GM12873 (cell line): ENCODE measurements around the gene SPTBN5.

ENCODE experiments used
- TF ChIP-seq, protein P1 (sequence below): IDR thresholded peaks from 2 replicates; pipeline ENCODE4 v1.5.1; 2012; ENCODE audit warnings: low read depth, mild to moderate bottlenecking, moderate library complexity, low read length, control low read depth; ENCODE audit not compliant: insufficient read depth; ENCODE audit errors: missing control alignments

The SPTBN5 gene

DNA sequence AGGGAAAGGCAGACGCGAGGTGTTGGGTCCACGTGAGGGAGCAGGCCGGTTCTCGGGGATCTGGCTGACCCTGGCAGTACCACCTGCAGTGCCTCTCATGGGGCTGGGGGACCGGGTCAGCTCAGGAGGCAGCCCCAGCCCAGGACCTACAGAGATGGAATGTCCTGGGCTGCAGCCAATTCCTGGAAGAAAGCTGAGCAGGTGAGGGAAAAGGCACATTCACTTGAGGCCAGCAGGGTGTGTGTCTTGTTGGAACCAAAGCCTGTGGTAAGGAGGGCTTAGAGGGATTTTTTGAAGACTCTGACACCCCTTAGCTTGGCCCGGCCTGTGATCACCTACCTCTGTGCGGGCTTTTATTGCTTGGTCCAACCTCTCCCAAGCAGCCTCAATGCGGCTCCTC, 39.4 kb downstream of the SPTBN5 start:
- TF ChIP-seq, protein P1, sequence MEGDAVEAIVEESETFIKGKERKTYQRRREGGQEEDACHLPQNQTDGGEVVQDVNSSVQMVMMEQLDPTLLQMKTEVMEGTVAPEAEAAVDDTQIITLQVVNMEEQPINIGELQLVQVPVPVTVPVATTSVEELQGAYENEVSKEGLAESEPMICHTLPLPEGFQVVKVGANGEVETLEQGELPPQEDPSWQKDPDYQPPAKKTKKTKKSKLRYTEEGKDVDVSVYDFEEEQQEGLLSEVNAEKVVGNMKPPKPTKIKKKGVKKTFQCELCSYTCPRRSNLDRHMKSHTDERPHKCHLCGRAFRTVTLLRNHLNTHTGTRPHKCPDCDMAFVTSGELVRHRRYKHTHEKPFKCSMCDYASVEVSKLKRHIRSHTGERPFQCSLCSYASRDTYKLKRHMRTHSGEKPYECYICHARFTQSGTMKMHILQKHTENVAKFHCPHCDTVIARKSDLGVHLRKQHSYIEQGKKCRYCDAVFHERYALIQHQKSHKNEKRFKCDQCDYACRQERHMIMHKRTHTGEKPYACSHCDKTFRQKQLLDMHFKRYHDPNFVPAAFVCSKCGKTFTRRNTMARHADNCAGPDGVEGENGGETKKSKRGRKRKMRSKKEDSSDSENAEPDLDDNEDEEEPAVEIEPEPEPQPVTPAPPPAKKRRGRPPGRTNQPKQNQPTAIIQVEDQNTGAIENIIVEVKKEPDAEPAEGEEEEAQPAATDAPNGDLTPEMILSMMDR, result no peak

DNA sequence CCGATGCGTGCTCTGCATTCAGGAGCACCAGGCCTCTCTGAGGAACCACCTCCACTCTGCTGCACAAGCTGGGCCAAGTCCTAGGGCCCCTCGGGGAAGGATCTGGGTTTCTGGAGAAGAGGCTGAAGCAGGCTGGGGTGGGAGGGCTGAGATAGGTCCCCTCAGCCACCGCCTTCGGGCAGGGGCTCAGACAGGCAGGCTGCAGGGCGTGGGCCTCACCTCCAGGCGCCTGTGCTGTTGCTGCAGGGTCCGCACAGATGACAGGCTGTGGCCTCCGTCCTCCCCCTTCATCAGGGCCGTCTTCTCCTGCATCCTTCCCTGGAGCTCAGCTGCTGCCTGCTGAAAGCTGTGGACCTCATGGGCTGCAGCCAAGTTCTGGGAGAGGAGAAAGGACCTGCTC, 40.0 kb downstream of the SPTBN5 start:
- TF ChIP-seq, protein P1, result no peak

DNA sequence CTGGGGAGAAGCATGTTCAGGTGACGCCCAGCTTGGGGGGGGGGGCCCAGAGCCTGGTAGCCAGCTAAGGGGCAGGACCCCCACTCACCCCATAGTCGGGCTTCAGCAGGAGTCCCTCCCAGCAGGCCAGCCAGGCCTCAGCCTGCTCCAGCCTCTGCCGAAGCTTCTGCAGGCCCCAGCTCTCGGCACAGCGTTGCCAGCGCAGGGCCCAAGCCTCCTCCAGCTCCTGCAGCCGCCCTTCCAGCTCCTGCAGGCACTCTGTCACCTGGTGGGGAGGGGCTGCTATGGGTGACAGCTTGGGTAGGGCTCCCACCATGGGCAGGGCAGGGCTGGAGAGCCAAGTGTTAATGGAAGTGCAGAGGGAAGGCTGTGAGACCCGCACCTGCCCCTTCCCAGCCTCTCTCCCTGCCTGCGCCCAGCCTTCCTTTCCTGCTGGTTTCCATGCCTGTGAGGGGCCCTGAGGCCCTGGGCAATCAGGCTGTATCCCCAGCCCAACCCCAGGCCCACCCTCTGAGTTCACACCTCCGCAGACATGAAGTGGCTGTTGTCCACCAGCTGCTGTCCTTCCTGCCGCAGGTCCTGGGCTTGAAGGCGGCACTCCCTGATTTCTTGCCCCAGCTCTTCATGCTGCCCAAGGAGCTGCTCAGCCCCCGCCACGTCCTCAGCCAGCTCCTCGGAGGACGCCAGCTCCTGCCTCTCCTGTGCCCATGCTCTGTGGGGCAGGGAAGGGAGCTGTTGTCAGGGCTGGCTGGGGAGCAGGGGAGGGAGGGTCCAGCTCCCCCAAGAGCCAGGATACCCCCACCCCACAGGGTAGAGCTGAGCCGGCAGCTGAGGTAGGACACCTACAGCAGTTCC, 40.9 kb downstream of the SPTBN5 start:
- TF ChIP-seq, protein P1, result no peak

DNA sequence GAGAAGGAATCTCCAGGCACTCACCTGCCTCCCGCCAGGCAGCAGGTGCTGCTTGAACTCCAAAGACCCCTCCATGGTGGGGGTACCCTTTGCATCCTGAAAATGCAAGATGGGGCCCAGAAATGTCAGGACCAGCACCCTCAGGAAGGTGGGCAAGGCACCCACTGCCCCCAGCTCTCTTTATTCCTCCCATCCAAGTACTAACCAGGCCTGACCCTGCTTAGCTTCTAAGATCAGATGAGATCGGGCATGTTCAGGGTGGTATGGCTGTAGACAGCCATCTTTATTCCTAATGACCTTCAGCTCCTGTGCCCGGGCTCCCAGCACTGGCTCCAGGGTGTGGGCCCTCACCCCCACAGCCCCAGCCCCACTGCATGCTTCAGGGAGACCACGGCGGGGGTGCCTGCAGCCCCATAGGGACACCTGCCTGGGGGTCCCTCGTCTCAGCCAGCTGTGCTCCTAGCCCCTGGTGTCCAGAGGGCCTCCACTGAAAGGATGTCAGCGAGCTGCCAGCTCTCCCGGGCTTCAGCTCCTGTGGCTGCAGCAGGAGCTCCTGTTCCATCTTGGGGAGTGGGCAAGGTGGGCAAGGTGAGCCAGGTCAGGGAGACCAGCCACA, 42.0 kb downstream of the SPTBN5 start:
- TF ChIP-seq, protein P1, result no peak

DNA sequence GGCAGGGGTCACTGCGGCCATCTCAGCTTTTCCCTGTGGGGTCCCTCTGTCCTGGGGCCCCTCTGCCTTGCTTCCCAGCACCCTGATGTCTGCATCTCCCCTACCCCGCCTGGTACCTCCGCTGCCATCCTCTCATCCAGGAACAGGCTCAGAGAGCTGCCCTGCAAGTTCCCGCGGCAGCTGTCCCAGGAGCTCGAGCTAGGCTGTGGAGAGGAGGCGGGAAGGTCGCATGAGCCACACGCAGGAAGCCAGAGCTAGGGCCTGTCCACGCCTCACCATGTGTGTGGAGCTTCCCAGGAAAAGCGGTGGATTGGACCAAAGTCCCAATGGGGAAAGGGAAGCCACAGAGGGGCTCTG, 42.7 kb downstream of the SPTBN5 start:
- TF ChIP-seq, protein P1, result no peak

DNA sequence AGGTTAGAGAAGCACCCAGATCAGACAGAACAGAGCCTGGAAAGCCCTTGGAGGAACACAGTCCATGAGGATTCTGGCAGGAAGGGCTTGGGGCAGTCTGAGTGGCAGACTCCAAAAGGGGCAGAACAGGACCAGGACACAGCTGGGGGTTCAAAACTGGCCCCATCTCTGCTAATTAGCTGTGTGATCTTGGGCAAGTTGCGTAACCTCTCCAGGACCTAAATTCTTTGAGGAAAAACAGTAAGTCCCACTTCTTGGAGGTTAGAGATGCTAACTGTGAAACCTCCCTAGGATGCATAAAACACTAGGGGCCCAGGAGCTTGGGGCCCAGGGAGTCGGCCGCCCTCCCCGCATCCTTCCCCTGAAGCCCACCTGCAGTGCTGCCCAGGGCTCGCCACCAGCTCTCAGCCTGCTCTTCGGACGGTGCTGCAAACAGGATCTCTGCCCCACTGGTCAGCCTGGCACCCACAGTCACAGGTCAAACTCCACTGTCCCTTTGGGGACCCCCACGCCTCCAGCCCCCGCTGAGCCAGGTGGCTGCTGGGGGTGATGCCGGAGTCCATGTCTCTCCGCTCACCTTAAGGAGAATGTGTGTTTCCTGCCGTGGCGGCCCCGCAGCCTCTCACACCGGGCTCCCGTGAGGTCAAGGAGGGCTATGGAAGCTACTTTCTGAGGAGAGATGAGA, 43.2 kb downstream of the SPTBN5 start:
- TF ChIP-seq, protein P1, result no peak

DNA sequence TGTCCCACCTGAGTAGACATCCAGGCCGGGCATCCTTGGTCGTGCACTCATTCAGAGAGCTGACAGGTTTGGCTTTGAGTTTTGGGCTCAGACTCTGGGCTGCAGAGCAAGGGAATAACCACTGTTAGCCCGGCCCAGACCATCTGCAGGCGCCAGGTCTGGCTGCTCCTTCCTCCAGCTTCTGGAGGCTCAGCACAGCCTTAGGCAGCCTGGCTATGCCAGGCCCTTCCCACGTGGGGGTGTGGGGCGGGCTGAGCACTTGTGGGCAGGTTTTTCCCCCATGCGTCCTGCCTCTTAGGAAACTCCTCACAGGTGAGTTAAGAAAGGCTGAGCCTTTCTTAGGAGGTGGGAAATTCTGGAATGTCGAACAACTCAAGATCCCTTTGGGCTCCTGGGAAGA, 44.0 kb downstream of the SPTBN5 start:
- TF ChIP-seq, protein P1, result no peak
